HG03064 (cell line): ENCODE results near the gene FGF21.

Experiments used
- ATAC-seq: cut with Tn5 transposase; IDR thresholded peaks from one replicate; pipeline ENCODE4 v1.9.1; 2021; ENCODE audit warnings: low read depth; ENCODE audit not compliant: unreplicated experiment

Gene FGF21

DNA sequence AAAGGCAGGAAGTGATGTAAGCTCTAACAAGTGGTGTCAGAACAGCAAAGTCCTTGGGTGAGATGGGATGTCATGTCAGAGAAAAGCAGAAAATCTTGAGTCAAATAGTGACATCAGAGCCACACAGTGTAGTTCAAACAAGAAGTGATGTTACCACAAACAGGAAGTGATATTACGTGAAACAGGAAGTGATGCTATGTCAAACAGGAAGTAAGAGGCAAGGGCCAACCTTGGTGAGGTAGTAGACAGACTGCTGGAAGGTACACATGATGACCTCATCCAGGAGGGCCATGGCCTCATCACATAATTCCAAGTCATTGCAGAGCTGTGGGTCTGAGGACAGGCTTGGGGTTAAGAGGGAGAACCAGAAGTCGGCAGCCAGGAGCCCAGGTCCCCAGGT lies 28.8 kb upstream of the FGF21 start:
- no peak for ATAC-seq

DNA sequence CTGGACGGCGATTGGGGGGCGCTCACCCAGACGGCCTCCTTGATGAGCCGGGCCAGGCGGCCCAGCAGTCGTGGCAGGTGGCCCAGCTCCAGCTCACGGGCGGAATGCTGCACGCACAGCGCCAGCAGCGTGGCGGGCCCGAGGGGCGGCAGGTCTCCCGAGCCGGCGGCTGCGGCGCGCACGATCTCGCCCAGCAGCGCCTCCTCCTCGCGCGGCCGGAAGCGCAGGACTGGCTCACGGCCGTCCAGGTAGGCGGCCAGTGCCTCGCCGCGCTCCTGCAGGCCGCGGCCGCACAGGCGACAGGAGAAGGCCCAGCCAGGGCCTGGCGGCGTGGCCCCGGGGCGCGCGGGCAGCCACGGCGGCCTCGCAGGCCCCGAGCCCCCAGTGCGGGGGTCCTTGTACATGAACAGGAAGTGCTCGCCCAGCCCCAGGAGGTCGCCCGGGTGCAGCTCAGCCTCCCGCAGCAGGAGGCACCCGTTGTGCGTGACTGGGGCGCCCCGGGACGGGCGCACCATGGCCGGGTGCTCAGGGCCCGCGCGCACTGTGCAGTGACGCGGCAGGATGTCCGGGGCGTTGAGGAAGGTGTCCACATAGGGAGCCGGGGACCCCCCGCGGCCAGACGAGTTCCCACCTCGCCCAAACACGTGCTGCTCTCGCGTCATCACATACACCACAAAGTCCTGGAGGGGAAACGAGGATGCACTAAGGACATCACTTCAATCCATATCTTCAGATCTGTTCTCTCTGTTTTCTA lies 26.2 kb upstream of the FGF21 start:
- no peak for ATAC-seq

DNA sequence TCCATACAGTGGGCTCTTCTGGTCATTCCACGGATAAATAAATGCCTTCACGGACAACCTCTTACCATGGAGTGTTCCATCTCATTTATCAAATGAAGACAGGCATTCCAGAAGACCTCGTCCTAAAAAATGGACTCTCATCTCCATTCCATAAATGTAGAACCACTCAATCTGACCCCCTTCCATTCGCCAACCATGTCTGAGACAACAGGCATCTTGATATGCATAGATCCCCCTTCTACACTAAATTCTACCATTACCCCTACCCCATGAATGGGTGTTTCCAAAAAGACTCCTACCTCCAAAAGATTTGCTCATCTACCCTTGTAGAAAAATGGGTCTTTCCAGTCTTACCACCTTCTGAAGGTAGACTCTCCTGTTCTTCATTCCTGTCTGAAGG lies 23.9 kb upstream of the FGF21 start:
- ATAC-seq = no peak

DNA sequence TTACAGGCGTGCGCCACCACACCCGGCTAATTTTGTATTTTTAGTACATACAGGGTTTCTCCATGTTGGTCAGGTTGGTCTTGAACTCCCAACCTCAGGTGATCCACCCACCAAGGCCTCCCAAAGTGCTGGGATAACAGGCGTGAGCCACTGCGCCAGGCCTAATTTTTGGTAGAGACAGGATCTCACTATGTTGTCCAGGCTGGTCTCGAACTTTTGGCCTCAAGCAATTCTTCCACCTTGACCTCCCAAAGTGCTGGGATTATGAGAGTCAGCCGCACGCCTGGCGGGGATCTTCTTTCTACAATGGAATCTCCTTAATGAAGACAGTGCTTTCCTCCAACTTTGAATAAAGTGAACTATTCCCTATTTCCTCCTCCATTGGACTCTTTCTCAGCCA lies 20.7 kb upstream of the FGF21 start:
- no peak for ATAC-seq

DNA sequence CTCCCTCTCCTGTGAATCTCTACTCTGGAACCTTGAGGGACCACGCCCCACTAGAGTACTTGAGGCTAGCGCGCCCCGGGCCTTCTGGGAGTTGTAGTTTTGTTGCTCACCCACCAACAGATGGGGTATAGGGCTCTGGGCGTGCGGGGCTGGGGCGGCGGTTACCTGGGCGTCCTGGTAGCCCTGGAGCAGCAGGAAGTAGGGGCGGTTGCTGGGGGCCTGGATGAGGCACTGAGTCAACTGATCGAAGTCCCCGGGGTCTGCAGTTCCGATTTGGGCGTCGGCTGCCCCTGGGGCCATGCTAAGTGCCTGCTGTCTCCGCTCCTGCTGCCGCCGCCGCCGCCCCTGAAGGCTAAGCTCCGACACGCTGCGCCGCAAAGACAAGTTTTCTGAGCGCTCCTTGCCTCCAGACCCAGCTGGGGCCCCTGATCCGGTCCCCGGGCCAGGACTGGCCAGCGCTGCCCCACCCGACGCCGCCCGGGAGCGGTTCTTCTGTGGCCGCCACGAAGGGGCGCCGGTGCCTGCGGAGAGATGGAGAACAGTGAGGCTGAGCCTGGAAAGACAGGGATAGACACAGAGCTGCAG lies 20.2 kb upstream of the FGF21 start:
- no peak for ATAC-seq

DNA sequence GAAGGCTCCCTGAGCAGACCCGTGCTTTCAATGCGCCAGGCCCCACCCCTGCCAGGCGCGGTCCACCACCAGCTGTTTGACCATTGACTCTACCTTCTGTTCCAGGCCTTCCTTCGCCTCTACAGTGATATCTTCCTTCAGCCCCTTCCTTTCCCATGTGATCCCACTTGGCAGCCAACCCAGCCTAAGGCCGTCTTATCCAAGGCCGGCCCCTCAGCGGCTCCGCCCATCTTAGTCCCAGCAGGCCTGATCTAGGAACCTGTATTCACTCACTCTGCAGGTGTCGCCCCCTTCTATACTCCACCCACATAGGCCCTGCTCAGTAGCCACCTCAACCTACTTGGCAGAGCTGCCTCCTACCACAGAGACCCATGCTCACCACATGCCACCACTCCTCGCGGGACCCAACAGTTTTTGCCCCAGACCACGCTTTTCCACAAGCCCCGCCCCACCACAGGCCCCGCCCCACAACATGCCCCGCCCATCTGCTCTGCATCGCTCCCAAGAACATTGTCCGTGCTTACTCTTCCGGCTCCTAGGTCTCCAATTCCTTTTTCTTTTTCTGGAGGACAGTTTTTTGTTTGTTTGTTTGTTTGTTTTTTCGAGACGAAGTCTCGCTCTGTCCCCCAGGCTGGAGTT lies 17.8 kb upstream of the FGF21 start:
- ATAC-seq = no peak

DNA sequence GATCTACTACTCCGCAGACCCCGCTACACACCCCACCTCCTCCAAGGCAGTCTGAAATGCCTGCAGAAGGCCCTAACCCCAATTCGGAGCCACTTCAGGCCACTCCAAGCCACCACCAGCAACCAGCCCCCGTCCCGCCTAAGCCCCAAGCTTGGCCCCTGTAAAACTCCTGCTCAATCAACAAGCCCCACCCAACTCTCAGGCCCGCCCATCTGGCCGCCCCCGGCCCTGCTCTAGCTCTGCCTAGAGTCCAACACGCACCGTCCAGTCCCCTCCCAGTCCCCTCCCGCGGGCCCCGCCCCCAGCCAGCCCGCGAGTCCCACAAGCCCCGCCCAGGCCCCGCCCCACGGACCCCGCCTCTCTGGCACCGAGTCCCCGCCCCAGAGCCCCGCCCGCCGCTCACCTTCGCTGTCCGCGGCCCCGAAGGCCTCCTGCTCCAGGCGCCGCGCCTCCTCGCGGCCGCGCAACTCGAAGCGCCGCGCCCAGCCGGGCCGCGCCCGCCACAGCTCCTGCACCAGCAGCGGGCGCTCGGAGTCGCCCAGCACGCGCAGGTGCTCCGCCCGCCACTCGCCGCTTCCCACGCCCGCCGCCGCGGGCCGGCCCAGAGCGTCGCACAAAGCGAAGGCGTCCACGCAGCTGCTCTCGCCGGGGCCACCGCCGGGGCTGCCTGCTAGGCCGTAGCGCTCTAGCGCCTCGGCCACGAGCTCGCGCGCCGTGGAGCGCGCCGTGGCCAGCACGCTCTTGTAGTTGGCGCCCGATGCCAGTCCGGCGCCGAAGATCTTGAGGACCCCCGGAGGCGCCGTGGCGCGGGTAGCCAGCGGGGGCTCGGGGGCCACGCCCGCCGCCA lies 16.5 kb upstream of the FGF21 start:
- no peak for ATAC-seq

DNA sequence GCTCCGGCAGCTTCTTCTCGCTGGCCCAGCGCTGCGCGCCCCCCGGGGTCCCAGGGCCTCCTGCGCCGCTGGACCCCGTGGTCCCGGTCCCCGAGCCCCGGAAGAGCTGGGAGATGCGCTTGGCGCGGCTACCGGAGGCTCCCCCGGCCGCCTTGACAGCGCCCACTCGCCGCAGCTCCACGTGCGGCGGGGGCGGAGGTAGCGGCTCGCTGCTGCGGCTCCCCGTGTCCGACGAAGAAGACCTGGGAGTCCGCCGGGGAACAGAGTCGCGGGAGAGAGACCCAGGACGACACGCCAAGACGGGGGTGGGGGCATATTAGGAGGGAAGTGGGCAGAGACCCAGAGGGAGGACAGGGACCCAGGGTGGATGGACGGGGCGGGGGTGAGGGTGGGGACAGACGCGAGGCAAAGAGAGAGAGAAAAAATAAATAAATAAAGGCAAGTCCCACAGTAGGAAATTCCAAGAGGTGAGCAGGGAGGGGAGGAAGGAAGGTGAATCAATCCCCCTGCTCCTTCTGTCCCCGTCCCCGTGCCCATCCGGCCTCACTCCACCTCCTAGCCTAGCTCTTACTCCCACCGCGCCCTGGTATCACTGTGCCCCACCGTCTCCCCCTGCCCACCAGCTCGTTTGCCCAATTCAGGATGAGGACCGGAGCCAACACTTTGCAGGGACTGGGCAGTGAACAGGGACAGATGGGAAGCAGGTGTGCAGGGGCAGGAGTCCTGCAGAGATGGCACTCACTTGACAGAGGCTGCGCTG lies 15.7 kb upstream of the FGF21 start:
- no peak for ATAC-seq

DNA sequence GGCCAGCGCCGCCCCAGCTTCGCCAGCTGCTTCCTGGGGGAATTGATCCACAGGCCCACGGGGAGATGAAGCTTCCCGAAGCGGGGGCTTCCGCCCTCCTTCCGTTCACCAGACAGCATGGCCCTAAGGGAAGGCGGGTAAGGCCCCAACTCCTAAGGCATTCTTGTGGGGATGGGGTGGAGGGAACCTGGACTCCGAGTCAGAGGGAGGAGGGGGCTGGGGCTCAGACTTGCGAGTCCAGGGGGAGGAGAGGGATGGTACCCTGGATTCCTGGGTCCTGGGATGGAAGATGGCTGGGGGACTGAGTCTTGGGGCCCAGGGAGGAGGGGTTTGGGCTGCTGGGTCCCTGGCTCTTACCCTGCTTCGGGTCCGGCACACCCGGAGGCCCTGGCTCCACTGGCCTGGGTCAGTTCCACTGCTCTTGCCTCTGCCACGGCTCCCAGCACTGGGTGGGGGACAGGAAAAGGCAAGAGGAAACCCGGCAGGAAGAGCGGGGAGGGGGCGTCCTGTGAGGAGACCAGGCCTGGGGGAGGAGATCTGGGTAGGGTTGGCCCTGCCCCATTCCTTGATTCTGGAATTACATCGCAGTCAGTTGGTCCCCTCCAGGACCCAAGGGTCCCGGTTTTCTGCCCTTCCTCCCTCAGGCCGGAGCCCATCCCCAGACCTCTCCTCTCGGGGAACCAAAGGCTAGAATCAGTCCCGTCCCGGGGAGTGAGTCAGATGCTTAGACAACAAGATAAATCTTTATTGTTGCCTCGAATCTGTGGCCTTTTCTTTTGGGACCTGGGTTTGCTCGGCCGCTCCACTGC lies 15.0 kb upstream of the FGF21 start, which contains the start of gene RASIP1:
Gene RASIP1, minus strand, starts transcription at position 447 of the 809 bp plus-strand sequence. Its CDS starts 328 bp downstream, at position 119.
- ATAC-seq = no peak

DNA sequence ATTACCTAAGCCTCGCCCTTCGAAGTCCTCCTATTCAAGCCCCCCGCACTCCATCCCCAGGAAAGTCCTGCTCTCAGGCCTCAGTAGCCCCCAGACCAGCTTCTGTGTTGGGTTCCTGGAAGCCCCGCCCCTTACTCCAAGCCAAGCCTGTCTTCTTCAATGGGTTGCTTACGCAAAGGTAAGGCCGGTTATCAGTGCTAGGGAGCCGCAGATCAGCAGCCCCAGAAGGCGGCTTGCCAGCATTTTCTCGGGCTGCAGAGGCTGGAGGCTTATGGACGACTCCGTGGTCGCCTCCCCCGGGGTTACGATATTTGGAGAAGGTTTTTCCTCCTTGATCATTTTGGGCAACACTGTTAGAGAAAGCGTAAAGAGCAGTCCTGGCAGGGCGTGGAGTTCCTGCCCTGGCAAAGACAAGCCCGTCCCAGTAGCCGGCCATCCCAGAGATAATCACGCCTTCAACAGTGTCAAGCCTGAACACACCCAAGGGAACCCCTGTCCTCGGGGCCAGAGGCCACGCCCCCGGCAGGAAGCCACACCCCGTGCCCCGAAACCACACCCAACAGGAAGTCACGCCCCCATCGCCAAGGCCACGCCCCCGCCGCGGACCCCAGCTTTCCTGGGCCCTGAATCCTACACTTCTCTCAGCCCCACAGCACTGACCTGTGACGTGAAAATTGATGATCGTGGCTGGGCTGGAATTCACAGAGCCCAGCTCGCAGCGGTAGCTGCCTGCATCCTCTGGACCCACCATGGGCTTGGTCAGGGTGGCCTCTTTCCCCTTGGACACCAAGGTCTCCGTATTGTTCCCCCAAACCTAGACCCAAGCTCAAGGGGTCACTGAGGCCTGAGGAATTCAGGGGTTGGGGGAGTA lies 14.0 kb upstream of the FGF21 start:
- ATAC-seq = no peak

DNA sequence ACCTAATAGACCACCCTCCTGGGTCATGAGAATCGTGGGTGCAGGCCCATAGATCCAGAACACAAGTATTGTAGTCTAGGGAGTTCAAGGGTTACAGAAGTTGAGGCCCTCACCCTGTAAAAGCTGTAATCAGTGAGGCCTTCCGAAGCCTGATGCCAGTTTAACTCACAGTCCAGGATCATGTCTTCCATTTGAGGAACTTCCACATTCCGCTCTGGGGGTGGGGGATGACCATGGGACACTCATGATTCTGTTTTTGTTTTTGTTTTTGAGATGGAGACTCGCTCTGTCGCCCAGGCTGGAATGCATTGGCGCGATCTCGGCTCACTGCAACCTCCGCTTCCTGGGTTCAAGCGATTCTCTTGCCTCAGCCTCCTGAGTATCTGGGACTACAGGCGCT lies 13.2 kb upstream of the FGF21 start:
- no peak for ATAC-seq

DNA sequence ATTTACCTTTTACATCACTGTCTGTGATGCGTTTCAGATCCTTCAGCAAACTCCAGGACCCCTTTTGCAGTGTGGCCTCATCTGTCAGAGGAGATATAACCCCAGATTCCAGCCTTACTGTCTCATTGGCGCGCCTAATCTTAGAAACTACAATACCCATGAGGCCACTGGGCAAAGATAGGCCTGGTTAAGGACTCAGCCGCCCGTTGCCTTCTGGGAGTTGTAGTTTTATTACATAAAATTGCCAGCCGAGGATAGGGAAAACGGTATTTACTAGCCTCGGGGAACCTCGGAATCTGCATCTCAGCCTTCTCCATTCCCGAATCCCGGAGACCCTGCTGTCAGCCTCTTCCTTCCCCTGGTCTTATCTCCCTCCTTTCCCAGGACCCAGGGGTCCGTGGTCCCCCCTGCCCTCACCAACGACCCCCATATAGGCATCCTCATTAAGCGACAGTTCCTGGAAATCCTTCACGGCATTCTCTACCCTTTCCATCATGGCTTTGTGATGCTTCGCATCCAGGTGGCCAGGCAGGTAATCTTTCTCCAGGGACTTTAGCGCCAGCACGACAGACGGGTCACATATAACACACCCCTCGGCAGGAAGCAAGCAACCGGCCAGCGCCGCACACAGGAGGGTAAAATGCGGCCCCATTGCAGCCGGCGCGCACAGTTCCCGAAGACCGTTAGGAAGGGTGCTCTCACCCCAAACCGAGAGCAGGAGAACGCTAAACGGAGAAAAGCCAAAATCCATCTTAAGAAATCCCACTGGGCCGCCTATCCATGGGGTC lies 9.9 kb upstream of the FGF21 start:
- no peak for ATAC-seq

DNA sequence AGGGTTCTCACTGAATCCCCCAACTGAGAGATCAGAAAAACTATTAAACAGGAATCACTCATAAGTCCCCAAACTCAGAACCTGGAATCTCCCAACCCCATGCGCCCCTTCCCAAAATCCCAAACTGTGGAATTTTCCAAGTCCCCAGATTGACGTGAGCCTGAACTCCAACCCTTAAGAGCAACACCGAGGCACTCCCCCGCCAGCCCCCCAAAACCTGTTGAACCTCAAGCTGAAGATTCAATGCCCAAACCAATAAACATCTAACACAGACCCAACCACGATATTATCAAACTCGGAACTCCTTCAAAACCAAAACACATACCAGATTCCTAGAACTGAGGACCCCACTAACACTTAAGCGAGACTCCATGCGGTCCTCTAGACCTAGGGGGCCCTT lies 9.2 kb upstream of the FGF21 start:
- ATAC-seq = no peak

DNA sequence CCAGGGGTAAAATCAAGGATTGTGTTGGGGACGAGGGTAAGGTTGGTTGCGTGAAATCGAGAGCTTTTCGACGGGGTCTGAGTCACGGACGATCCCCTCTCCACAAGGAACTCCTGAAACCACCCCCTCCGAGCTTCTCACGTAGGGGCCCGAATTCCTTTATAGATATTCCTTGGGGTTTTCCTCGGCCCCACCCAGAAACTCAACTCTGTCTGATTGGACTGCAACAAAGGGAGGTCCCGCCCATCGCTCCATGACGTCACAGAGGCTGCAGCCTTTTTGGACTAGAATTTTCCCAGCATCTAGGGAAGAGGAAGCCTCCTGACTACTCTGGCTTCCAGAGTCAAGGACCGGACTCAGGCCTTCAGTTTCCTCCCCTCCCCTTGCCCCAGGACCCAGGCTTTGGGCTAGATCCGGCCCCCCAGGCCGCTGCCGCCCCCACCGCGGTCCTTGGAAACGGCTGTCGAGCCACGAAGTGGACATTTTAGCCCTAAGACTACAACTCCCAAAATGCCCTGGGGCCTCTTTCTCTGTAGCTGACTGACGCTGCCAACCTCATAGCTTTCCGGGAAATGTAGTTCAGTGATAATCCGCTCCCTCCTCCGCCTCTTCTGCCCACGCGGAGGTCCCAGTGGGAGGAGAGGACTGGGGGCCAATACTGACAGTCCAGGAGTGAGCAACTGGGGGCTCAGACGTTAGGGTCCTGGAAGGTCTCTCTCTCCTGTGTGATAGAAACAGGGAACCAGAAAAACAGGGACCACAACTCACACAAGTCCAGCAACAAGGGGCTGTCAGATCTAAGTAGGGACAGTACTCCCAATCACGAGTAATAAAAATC lies 8.4 kb upstream of the FGF21 start, which contains the start of gene IZUMO1:
Gene IZUMO1, minus strand, starts transcription at position 172 of the 838 bp plus-strand sequence. CDS start 1,050 bp downstream, outside the sequence.
- no peak for ATAC-seq

DNA sequence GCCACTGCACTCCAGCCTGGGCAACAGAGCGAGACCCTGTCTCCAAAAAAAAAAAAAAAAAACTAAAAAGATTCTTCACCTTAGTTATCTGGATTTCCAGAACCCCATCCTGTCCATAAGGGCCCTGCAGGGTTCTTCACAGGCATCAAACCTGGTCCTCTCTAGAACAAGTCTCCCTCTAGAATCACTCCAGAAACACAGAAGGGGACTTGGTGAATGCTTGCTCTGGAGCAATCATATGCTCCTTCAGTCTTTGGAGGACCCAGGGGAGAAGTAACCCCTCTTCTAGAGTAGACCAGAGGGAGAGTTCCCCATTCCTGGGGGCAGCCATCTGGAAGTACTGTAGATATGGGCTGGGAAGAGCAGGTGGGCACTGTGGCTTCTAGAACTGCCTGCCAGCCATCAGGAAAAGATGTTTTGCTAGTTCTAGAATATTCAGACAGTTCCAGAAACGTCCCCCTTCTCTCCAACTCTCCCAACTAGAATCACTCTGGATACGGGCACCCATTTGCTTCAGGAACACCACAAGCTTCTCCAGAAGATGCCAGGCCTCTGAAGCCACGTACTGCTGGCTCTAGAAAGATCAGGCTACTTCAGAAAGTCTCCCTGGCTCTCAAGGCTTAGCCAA lies 5.6 kb upstream of the FGF21 start:
- no peak for ATAC-seq

DNA sequence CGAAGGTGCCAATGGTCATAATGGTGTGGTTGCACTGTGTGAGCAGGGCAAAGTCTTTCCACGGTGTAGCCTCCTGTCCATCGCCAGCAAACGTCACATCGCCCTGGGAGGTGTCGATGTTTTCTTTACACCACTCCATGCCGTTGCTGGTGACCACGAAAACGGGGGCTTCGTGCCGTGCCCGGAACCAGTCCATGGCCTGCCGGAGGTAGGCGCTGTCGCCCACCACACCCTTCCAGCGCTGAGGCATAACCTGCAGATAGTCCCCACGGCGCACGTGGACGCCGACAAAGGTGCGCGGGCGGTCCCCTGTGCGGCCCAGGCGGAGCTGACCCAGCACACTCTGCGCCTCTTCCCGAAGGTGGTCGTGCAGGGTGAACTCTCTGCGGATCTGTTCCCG lies 5.0 kb upstream of the FGF21 start:
- ATAC-seq = no peak
